A549 (cell line): ENCODE measurements around the gene TRPV6.

ENCODE experiments used
- CHD2 ChIP-seq: fragments of 150-350 bp; IDR thresholded peaks from 2 replicates; pipeline ENCODE4 v1.6.1; 2014; ENCODE audit warnings: low read length; ENCODE audit not compliant: partially characterized antibody
- EP300 ChIP-seq, 2 experiments: fragments of >200 bp; sonication (Bioruptor Twin); formaldehyde crosslinking; IDR thresholded peaks; 2 replicates in 1 of 2; 3 replicates in 1 of 2; pipeline ENCODE4 v1.6.1; 2016 to 2017
- JUN ChIP-seq, 2 experiments: fragments of >200 bp; sonication (Bioruptor Twin); formaldehyde crosslinking; IDR thresholded peaks; 2 replicates in 1 of 2; 3 replicates in 1 of 2; pipeline ENCODE4 v1.6.1; 2016 to 2017
- KDM5A ChIP-seq: fragments of 200-600 bp; sonication (generic); IDR thresholded peaks from 2 replicates; pipeline ENCODE4 v1.6.1; 2016; ENCODE audit warnings: antibody characterized with exemption, mild to moderate bottlenecking
- MAX ChIP-seq: IDR thresholded peaks from 2 replicates; pipeline ENCODE4 v1.6.1; 2012
- MAZ ChIP-seq: fragments of 150-350 bp; IDR thresholded peaks from 2 replicates; pipeline ENCODE4 v1.6.1; 2014; ENCODE audit warnings: antibody characterized with exemption, low read depth, low read length, borderline replicate concordance
- POLR2A ChIP-seq: IDR thresholded peaks from 2 replicates; pipeline ENCODE4 v1.6.1; 2012; ENCODE audit warnings: mild to moderate bottlenecking, low read length
- RARB ChIP-seq: fragments of 250-450 bp; sonication (Bioruptor Pico); IDR thresholded peaks from 2 replicates; pipeline ENCODE4 v1.8.0; 2021; ENCODE audit warnings: mild to moderate bottlenecking, moderate library complexity
- TF ChIP-seq, protein P1 (sequence below): fragments of >200 bp; sonication (Bioruptor Twin); formaldehyde crosslinking; IDR thresholded peaks from 3 replicates; pipeline ENCODE4 v1.5.1; 2016

DNA sequence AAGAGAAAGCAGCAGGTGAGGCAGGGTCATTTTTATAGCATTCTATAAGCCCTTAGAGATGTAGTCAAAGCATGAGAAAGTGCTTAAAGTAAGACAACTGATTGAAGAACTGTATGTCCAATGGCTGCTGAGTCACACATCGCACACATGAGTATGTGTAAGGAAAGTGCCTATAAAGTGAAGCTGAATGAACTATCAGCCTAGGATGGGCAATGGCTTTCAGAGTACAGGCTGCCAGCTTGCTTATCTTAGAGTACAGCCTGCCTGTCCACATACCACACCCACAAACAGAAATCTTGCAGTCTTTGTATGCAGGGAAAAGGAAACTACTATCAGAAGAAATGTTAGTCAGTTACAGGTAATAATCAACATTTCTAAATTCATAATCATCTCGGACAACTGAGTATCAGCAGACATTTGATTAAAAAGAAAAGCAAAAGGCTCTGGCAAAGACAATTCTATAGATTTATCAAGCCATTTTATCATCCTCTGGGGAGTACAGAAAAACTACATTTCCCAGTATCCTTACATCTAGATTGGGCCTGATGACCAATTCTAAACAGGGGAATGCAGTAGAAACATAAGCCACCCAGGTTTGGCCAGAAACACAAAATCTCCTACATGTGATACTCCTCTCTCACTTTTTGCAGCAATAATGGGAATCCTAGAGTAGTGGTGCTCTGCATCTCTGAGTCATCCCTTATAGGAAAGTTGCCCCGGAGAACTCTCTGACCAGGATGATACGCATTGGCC lies 46.9 kb downstream of the TRPV6 start:
- TF ChIP-seq JUN (IDR thresholded peaks at IDR 0.05) (no peak), KDM5A (no peak), MAX (no peak), RARB (CRISPR knock-in tag) (no peak), CHD2 (no peak), POLR2A (no peak), MAZ (no peak), EP300 (IDR thresholded peaks at IDR 0.05) (no peak)
- TF ChIP-seq, protein P1, sequence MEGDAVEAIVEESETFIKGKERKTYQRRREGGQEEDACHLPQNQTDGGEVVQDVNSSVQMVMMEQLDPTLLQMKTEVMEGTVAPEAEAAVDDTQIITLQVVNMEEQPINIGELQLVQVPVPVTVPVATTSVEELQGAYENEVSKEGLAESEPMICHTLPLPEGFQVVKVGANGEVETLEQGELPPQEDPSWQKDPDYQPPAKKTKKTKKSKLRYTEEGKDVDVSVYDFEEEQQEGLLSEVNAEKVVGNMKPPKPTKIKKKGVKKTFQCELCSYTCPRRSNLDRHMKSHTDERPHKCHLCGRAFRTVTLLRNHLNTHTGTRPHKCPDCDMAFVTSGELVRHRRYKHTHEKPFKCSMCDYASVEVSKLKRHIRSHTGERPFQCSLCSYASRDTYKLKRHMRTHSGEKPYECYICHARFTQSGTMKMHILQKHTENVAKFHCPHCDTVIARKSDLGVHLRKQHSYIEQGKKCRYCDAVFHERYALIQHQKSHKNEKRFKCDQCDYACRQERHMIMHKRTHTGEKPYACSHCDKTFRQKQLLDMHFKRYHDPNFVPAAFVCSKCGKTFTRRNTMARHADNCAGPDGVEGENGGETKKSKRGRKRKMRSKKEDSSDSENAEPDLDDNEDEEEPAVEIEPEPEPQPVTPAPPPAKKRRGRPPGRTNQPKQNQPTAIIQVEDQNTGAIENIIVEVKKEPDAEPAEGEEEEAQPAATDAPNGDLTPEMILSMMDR: no peak
